HG03457 (cell line): ENCODE measurements around the gene KYNU.
"Not testable (repeated sequence)": the region's sequence is repeated elsewhere in the genome, so short reads cannot be mapped to it uniquely, and the experiment has no call there.

Experiments
- ATAC-seq: cut with Tn5 transposase; IDR thresholded peaks from one replicate; pipeline ENCODE4 v1.9.1; 2021; ENCODE audit warnings: moderate number of reproducible peaks; ENCODE audit not compliant: unreplicated experiment

The KYNU gene

GRCh38 chr2:143078104-143078503 lies 200.6 kb downstream of the KYNU start:
- ATAC-seq, result no peak

GRCh38 chr2:143081616-143082015 lies 204.2 kb downstream of the KYNU start:
- ATAC-seq, result no peak

GRCh38 chr2:143083636-143084035 lies 206.2 kb downstream of the KYNU start:
- no peak for ATAC-seq

GRCh38 chr2:143084462-143084861 lies 207.0 kb downstream of the KYNU start:
- no peak for ATAC-seq

GRCh38 chr2:143085125-143085784 lies 207.8 kb downstream of the KYNU start:
- peak; percentile 52 for ATAC-seq

GRCh38 chr2:143087033-143087432 lies 209.6 kb downstream of the KYNU start:
- no peak for ATAC-seq

GRCh38 chr2:143088388-143088787 lies 210.9 kb downstream of the KYNU start:
- ATAC-seq, result no peak

- ATAC-seq, result not testable (repeated sequence)
These were observed 212.1 kb downstream of the KYNU start for GRCh38 chr2:143089520-143089919.
